GM12874 (cell line): Measurements from ENCODE around the gene CLEC17A.

Source experiments
- TF ChIP-seq, protein P1 (sequence below): IDR thresholded peaks from 2 replicates; pipeline ENCODE4 v1.5.1; 2011; ENCODE audit warnings: low read depth, mild to moderate bottlenecking, control low read depth, low read length, moderate library complexity; ENCODE audit not compliant: insufficient read depth

The CLEC17A gene

DNA sequence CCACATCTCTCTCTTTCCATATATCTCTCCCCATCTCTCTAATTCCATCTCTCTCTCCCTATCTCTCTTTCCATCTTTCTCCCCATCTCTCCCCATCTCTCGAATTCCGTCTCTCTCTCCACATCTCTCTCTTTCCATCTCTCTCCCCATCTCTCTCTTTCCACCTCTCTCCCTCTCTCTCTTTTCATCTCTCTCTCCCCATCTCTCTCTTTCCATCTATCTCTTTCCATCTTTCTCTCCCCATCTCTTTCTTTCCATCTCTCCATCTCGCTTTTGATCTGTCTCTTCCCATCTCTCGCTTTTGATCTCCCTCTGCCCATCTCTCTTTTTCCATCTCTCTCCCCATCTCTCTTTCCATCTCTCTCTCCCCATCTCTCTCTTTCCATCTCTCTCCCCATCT is 66.1 kb downstream of the CLEC17A start:
- TF ChIP-seq, protein P1, sequence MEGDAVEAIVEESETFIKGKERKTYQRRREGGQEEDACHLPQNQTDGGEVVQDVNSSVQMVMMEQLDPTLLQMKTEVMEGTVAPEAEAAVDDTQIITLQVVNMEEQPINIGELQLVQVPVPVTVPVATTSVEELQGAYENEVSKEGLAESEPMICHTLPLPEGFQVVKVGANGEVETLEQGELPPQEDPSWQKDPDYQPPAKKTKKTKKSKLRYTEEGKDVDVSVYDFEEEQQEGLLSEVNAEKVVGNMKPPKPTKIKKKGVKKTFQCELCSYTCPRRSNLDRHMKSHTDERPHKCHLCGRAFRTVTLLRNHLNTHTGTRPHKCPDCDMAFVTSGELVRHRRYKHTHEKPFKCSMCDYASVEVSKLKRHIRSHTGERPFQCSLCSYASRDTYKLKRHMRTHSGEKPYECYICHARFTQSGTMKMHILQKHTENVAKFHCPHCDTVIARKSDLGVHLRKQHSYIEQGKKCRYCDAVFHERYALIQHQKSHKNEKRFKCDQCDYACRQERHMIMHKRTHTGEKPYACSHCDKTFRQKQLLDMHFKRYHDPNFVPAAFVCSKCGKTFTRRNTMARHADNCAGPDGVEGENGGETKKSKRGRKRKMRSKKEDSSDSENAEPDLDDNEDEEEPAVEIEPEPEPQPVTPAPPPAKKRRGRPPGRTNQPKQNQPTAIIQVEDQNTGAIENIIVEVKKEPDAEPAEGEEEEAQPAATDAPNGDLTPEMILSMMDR = no peak

- TF ChIP-seq, protein P1 = no peak
Observed at GRCh38 chr19:14650161-14650560, 67.3 kb downstream of the CLEC17A start.

DNA sequence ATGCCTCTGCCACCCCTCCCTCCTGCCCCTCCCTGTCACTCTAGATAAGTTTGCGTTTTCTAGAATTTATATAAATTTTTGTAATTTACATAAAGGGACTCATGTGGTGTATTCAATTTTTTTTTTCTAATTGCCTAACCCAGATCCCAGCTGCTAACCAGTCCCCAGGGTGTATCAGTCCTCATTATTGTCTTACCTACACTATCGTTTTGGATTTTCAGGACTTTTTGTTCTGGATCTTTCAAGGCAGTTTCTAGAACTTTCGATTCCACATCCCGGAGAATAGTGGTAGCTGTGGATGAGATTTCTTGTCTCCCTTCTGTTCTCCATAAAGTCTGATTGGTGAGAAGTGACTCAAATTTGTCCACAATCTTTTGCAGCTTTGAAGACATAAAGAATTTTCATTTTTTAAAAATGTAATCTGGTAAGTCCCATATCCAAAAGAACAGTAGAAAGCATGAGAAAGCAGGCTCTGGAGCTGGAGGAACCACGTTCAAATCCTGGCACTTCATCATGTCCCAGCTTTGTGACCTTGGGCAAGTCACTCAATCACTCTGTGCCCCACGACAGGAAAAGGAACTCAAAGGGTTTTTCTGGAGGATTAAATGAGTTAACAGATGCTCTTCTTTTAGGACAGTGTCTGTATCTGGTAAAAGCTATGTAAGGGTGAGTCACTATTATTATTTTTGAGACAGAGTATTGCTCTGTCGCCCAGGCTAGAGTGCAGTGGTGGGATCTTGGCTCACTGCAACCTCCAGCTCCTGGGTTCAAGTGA is 72.1 kb downstream of the CLEC17A start:
- TF ChIP-seq, protein P1 = no peak

GRCh38 chr19:14655726-14656125 is 72.8 kb downstream of the CLEC17A start:
- TF ChIP-seq, protein P1 = no peak

GRCh38 chr19:14659874-14660489 is 77.1 kb downstream of the CLEC17A start:
- TF ChIP-seq, protein P1 = no peak

DNA sequence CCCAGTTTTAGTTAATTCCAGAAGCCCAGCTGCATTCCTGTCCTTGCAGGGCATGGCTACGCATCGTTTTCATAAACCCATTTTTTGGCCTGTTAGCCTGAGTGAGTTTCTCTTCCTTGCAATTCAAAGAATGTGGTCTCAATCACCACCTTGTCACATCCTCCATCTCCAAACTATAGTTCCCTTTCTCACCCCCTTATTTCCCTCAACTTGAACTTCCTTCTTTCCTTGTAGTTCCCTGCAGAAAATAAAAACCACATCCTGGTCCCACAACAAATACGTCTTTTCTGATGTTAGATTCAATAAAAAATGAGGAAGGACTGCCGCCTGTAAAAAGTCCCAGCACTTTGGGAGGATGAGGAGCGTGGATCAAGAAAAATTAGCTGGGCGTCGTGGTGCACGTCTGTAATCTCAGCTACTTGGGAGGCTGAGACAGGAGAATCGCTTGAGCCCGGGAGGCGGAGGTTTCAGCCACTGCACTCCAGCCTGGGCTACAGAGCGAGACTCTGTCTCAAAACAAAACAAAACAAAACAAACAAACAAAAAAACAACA is 78.6 kb downstream of the CLEC17A start:
- TF ChIP-seq, protein P1 = no peak
